Endothelial cell of umbilical vein (primary cell): Measurements from ENCODE around the gene SRGAP1. TPM values are rescaled to one million over a fixed set of nuclear protein-coding genes. Genes with fewer than 3 reads are reported as not detected.

Experiments
- BruUV-seq: library from RNA; stranded (reverse); fragments of 400-500 nt; replicated peaks from 2 replicates; lab custom pipeline; 2021; lab: Mats Ljungman, UMichigan
- CTCF ChIA-PET: fragments of 300-600, 350-600 bp; sonication (Branson Sonifier 250); formaldehyde crosslinking; loops from one replicate; lab custom pipeline; 2021; ENCODE audit warnings: antibody characterized with exemption, inconsistent platforms; lab: Charles Lee
- POLR2A ChIA-PET: fragments of 300-600, 350-600 bp; sonication (Branson Sonifier 250); formaldehyde crosslinking; loops from one replicate; lab custom pipeline; 2021; ENCODE audit warnings: antibody characterized with exemption, inconsistent platforms; lab: Charles Lee
- DNase-seq: peaks from one replicate; pipeline ENCODE4 v3.0.0-alpha.2; 2011; ENCODE audit warnings: low read depth, low spot score
- FAIRE-seq: peaks from 2 replicates; lab custom pipeline; 2011; peaks lifted over from hg19 to GRCh38; lab: Jason Lieb, UNC
- H2AFZ ChIP-seq: 2 replicates; pipeline ENCODE4 v1.6.0; 2012; ENCODE audit warnings: low read depth, low read length, control low read depth, inconsistent platforms
- H3K27ac ChIP-seq: 2 replicates; pipeline ENCODE4 v1.5.1; 2011; ENCODE audit warnings: low read depth, mild to moderate bottlenecking, control low read depth, low read length, moderate library complexity; ENCODE audit not compliant: insufficient read depth
- H3K27me3 ChIP-seq, 2 experiments: 2 replicates each; pipeline versions ENCODE4 v1.6.0 to v1.6.1; 2011; ENCODE audit warnings: low read length in 2 of 2, mixed read lengths in 1 of 2; ENCODE audit not compliant: control insufficient read depth in 2 of 2, insufficient read depth in 2 of 2
- H3K36me3 ChIP-seq, 2 experiments: 2 replicates in 1 of 2; 3 replicates in 1 of 2; pipeline ENCODE4 v1.5.1; 2011; ENCODE audit warnings: low read length in 2 of 2, mild to moderate bottlenecking in 1 of 2, moderate library complexity in 1 of 2; ENCODE audit not compliant: control insufficient read depth in 2 of 2, insufficient read depth in 2 of 2; ENCODE audit errors: extremely low read depth in 1 of 2
- H3K4me1 ChIP-seq: 3 replicates; pipeline ENCODE4 v1.5.1; 2011; ENCODE audit warnings: mild to moderate bottlenecking, low read length; ENCODE audit not compliant: control insufficient read depth, insufficient read depth; ENCODE audit errors: extremely low read depth
- H3K4me2 ChIP-seq: 2 replicates; pipeline ENCODE4 v1.6.1; 2011; ENCODE audit warnings: low read length, control low read depth, mixed read lengths; ENCODE audit not compliant: insufficient read depth
- H3K4me3 ChIP-seq, 3 experiments: fragments of 200-600 bp in 1 of 3; sonication (generic), shearing (Covaris generic) in 1 of 3; replicated peaks in 1 of 3; 2 replicates each; pipeline ENCODE4 v1.5.1; 2011 to 2016; ENCODE audit warnings: control low read depth in 3 of 3, low read length in 3 of 3, mild to moderate bottlenecking in 2 of 3, inconsistent platforms in 1 of 3, low read depth in 1 of 3, moderate library complexity in 1 of 3; ENCODE audit not compliant: insufficient read depth in 1 of 3
- H3K79me2 ChIP-seq: 2 replicates; pipeline ENCODE4 v1.6.0; 2012; ENCODE audit warnings: low read length, inconsistent platforms; ENCODE audit not compliant: control insufficient read depth, insufficient read depth
- H3K9ac ChIP-seq: replicated peaks from 2 replicates; pipeline ENCODE3; 2011; ENCODE audit warnings: low read length, control low read depth; ENCODE audit not compliant: insufficient read depth; ENCODE audit errors: extremely low read depth
- H3K9me1 ChIP-seq: replicated peaks from 3 replicates; pipeline ENCODE4 v1.6.0; 2011; ENCODE audit warnings: mild to moderate bottlenecking, low read length; ENCODE audit not compliant: control insufficient read depth, insufficient read depth; ENCODE audit errors: extremely low read depth
- H3K9me3 ChIP-seq: replicated peaks from 2 replicates; pipeline ENCODE4 v1.5.1; 2012; ENCODE audit warnings: low read length, inconsistent platforms; ENCODE audit not compliant: control insufficient read depth, insufficient read depth
- H4K20me1 ChIP-seq: replicated peaks from 2 replicates; pipeline ENCODE3; 2011; ENCODE audit warnings: mild to moderate bottlenecking, low read length; ENCODE audit not compliant: control insufficient read depth, insufficient read depth; ENCODE audit errors: extremely low read depth
- EZH2 ChIP-seq: IDR thresholded peaks from 2 replicates; pipeline ENCODE4 v1.6.1; 2012; ENCODE audit warnings: borderline replicate concordance, low read depth, mild to moderate bottlenecking, moderate library complexity, low read length, inconsistent platforms; ENCODE audit not compliant: severe bottlenecking
- FOS ChIP-seq: IDR thresholded peaks from 2 replicates; pipeline ENCODE4 v1.6.1; 2011; ENCODE audit warnings: mild to moderate bottlenecking, low read length, moderate library complexity, borderline replicate concordance; ENCODE audit not compliant: insufficient read depth
- MYC ChIP-seq: IDR thresholded peaks from one replicate; pipeline ENCODE4 v1.6.1; 2011; ENCODE audit warnings: mild to moderate bottlenecking, low read depth, low read length
- POLR2A ChIP-seq: IDR thresholded peaks from 2 replicates; pipeline ENCODE4 v1.6.1; 2012; ENCODE audit warnings: low read depth, mild to moderate bottlenecking, control low read depth, low read length
- POLR2AphosphoS5 ChIP-seq: IDR thresholded peaks from 2 replicates; pipeline ENCODE4 v1.6.1; 2012; ENCODE audit warnings: low read depth, mild to moderate bottlenecking, control low read depth, low read length, moderate library complexity; ENCODE audit not compliant: insufficient read depth
- dilution Hi-C: fragments of 300-500 bp; cut with MboI; formaldehyde crosslinking; loops from one replicate; pipeline ENCODE4 v1.15.0; 2019; ENCODE audit warnings: low sequenced_read_pairs; ENCODE audit not compliant: extremely low pct_ligation_motif_present
- intact Hi-C: fragments of 100-400 bp; cut with micrococcal nuclease; formaldehyde crosslinking; loops from one replicate; pipeline ENCODE4 v1.10.0; 2022
- polyA plus RNA-seq, 4 experiments: library from polyadenylated mRNA; depleted of rRNA in 3 of 4; stranded (reverse) in 3 of 4; unstranded in 1 of 4; fragments of >200 nt; gene quantifications; 2 replicates each; pipeline versions ENCODE4 v1.2.1 to v1.2.3, GENCODE V29; 2011 to 2012; ENCODE audit warnings: missing spikeins in 1 of 4
- total RNA-seq: library from RNA; stranded (reverse); gene quantifications from 2 replicates; pipeline ENCODE4 v1.2.3, GENCODE V29; 2021
- TF ChIP-seq, protein P1 (sequence below), 2 donors: IDR thresholded peaks; 1 replicate in 1 of 2; 2 replicates in 1 of 2; pipeline ENCODE4 v1.5.1; 2011; ENCODE audit warnings: low read length in 2 of 2, mild to moderate bottlenecking in 2 of 2, moderate library complexity in 2 of 2, control low read depth in 1 of 2, inconsistent platforms in 1 of 2, low read depth in 1 of 2; ENCODE audit not compliant: insufficient read depth in 1 of 2; ENCODE audit errors: extremely low read depth in 1 of 2

Gene SRGAP1
- total and polyA plus RNA-seq, 2 donors (not counting 3 experiments of a cell fraction or from before 2014, with no cell fraction given) = 4.9 to 16.3 TPM

GRCh38 chr12:63964301-63964700 lies 119.8 kb downstream of the SRGAP1 start:
- H3K79me2 ChIP-seq = no peaks in the 10 kb centered on the region
- dilution Hi-C loops = no loop called here

More at GRCh38 chr12:63964301-63964700, 119.8 kb downstream of the SRGAP1 start:
- Histone ChIP-seq H3K9me1 (no peaks in the 10 kb centered on the region), H3K4me2 (no peak overlapping the region), H3K9ac (no peak overlapping the region), H4K20me1 (no peaks in the 10 kb centered on the region), H3K27me3 (no peaks in the 10 kb centered on the region), H2AFZ (no peak overlapping the region), H3K27ac (no peak overlapping the region), H3K36me3 (no peaks in the 10 kb centered on the region), H3K4me1 (peaks cover 15% of the 10 kb centered on the region), H3K9me3 (no peaks in the 10 kb centered on the region), H3K4me3 (no peak overlapping the region)
- DNase-seq (no peak), FAIRE-seq (no peak)
- ChIA-PET CTCF (no interaction called here), POLR2A (interaction anchor here (0.6 kb wide), 1 partner anchor 48 kb away, joined by 5 read pairs; no protein-coding TSS in a partner anchor)
- no peak for TF ChIP-seq FOS
- TF ChIP-seq EZH2 = no peak
- TF ChIP-seq MYC = no peak
- TF ChIP-seq, protein P1, sequence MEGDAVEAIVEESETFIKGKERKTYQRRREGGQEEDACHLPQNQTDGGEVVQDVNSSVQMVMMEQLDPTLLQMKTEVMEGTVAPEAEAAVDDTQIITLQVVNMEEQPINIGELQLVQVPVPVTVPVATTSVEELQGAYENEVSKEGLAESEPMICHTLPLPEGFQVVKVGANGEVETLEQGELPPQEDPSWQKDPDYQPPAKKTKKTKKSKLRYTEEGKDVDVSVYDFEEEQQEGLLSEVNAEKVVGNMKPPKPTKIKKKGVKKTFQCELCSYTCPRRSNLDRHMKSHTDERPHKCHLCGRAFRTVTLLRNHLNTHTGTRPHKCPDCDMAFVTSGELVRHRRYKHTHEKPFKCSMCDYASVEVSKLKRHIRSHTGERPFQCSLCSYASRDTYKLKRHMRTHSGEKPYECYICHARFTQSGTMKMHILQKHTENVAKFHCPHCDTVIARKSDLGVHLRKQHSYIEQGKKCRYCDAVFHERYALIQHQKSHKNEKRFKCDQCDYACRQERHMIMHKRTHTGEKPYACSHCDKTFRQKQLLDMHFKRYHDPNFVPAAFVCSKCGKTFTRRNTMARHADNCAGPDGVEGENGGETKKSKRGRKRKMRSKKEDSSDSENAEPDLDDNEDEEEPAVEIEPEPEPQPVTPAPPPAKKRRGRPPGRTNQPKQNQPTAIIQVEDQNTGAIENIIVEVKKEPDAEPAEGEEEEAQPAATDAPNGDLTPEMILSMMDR (IDR thresholded peaks at IDR 0.05; ENCODE audit: extremely low read depth in 1 of 2, insufficient read depth in 1 of 2, low read depth in 1 of 2, low read length in 2 of 2) = no peak
- TF ChIP-seq POLR2A = no peak
- TF ChIP-seq POLR2AphosphoS5 = no peak
- no TSS peak for BruUV-seq
- intact Hi-C loops = no loop called here
